Adrenal gland (tissue), 19 donors: ENCODE measurements around the gene PRDX5. TPM values are rescaled to one million over a fixed set of nuclear protein-coding genes. Genes with fewer than 3 reads are reported as not detected.

Source experiments
- DNase-seq, 7 donors: peaks; one replicate each; pipeline ENCODE4 v3.0.0-alpha.2; 2019 to 2020
- H3K27ac ChIP-seq, 5 donors: fragments of 200-600 bp; sonication (generic) in 4 of 5; 1 replicate in 3 of 5; 2 replicates in 2 of 5; pipeline versions ENCODE4 v1.5.1 to v1.8.0; 2016 to 2020; ENCODE audit warnings: mild to moderate bottlenecking in 1 of 5
- H3K27me3 ChIP-seq: fragments of 200-600 bp; 2 replicates; pipeline ENCODE4 v1.8.0; 2021
- H3K36me3 ChIP-seq, 2 donors: fragments of 200-600 bp; replicated peaks in 1 of 2; 1 replicate in 1 of 2; 2 replicates in 1 of 2; pipeline versions ENCODE4 v1.5.1 to v1.8.0; 2018 to 2022
- H3K4me1 ChIP-seq, 2 donors: fragments of 200-600 bp; replicated peaks in 1 of 2; 1 replicate in 1 of 2; 2 replicates in 1 of 2; pipeline versions ENCODE4 v1.5.1 to v1.8.0; 2018 to 2021
- H3K4me3 ChIP-seq, 4 donors: fragments of 200-600 bp; sonication (generic) in 3 of 4; one replicate each; pipeline ENCODE4 v1.5.1; 2016 to 2018
- H3K9me3 ChIP-seq, 3 donors: fragments of 200-600 bp; sonication (generic) in 1 of 3; replicated peaks in 1 of 3; 1 replicate in 2 of 3; 2 replicates in 1 of 3; pipeline versions ENCODE4 v1.5.1 to v1.8.0; 2016 to 2021
- POLR2A ChIP-seq, 2 donors: fragments of 450-650 bp; IDR thresholded peaks; one replicate each; pipeline ENCODE4 v1.6.1; 2017; ENCODE audit warnings: antibody characterized with exemption in 2 of 2, mild to moderate bottlenecking in 2 of 2, moderate library complexity in 1 of 2
- WGBS, 4 donors: extraction: QIAGEN DNeasy Blood & Tissue Kit in 2 of 4; methylation state at CpG; one replicate each; pipeline versions ENCODE4 v1.1.5 to v1.1.7; 2013 to 2017; 5-methylcytosine and 5-hydroxymethylcytosine counted together
- intact Hi-C, 2 donors: fragments of 100-400 bp; cut with DNase I; formaldehyde crosslinking; loops; one replicate each; pipeline versions ENCODE4 v1.14.1 to v1.15.0; 2022 to 2023
- long read RNA-seq, 10 donors: library from polyadenylated mRNA in 3 of 10; unstranded in 2 of 10; stranded (forward) in 1 of 10; transcript quantifications; one replicate each; pipeline ENCODE4 v2.0.0 and lab custom pipeline, GENCODE V29; 2021 to 2026
- polyA plus RNA-seq, 3 donors: library from polyadenylated mRNA; stranded (reverse); fragments of 200-250 nt in 2 of 3; fragments of 350-450 nt in 1 of 3; fragmentation: Illumina TruSeq in 1 of 3; extraction: RNeasy Lipid Tissue Mini Kit (QIAGEN cat#74804) in 1 of 3; gene quantifications; one replicate each; pipeline ENCODE4 v1.2.3, GENCODE V29; 2013 to 2014
- total RNA-seq, 9 donors: library from RNA; depleted of rRNA in 4 of 9; stranded (reverse); fragments of >200 nt in 4 of 9; fragments of 120-200 nt in 1 of 9; fragmentation: NEBNext Ultra II Directional in 1 of 9; extraction: Animal tissue kit (Norgen Biotek cat#: 25700) in 1 of 9; gene quantifications; one replicate each; pipeline versions ENCODE4 v1.1.0 to v1.2.4, GENCODE V29; 2013 to 2023
- TF ChIP-seq, protein P1 (sequence below), 6 experiments: fragments of 450-650 bp in 4 of 6; fragments of 200-600 bp in 2 of 6; sonication (generic) in 1 of 6; IDR thresholded peaks; 1 replicate in 5 of 6; 2 replicates in 1 of 6; pipeline versions ENCODE4 v1.5.1 to v1.8.0; 2016 to 2021; ENCODE audit warnings: antibody characterized with exemption in 6 of 6, mild to moderate bottlenecking in 2 of 6, moderate library complexity in 1 of 6
- donor health status: healthy with polysubstance abuse.
- donor health status: Bipolar disorder and iron deficiency.
- donor health status: DM: yes; HTN: yes; CAD: no.
- donor health status: DM: no; HTN: no; CAD: no.
- donor health status: DM: no; HTN: no; CAD: no.
- donor health status: DM: yes; HTN: yes; CAD: no.

Gene PRDX5
- total RNA-seq (100 to 1,000 TPM; 324 to 843 (median 433) TPM), polyA plus RNA-seq (100 to 1,000 TPM; 403 to 713 (median 555) TPM)
- long read RNA-seq, donor 1, transcript PRDX5-202 (4 exons, 463 nt): minor isoform, 16 of 921 reads
- long read RNA-seq, donor 1, transcript PRDX5-203 (5 exons, 596 nt): minor isoform, 20 of 921 reads
- long read RNA-seq, donor 1, transcript PRDX5-201 (6 exons, 893 nt): major isoform, 567 of 921 reads
- long read RNA-seq, donor 1, partial matches to known transcripts: 280 of 921 reads
- long read RNA-seq, donor 1, other reads (novel, unspliced or antisense): 38 of 921 reads
- long read RNA-seq, donor 2, transcript PRDX5-202 (4 exons, 463 nt): minor isoform, 15 of 655 reads
- long read RNA-seq, donor 2, transcript PRDX5-201 (6 exons, 893 nt): major isoform, 377 of 655 reads
- long read RNA-seq, donor 2, transcript PRDX5-203 (5 exons, 596 nt): minor isoform, 6 of 655 reads
- long read RNA-seq, donor 2, partial matches to known transcripts: 223 of 655 reads
- long read RNA-seq, donor 2, other reads (novel, unspliced or antisense): 34 of 655 reads
- long read RNA-seq, donor 3, transcript PRDX5-201 (6 exons, 893 nt): major isoform, 326 of 541 reads
- long read RNA-seq, donor 3, transcript PRDX5-202 (4 exons, 463 nt): minor isoform, 12 of 541 reads
- long read RNA-seq, donor 3, transcript PRDX5-203 (5 exons, 596 nt): minor isoform, 11 of 541 reads
- long read RNA-seq, donor 3, partial matches to known transcripts: 162 of 541 reads
- long read RNA-seq, donor 3, other reads (novel, unspliced or antisense): 30 of 541 reads
- long read RNA-seq, donor 4, transcript PRDX5-201 (6 exons, 893 nt): major isoform, 393 of 440 reads
- long read RNA-seq, donor 4, partial matches to known transcripts: 3 of 440 reads
- long read RNA-seq, donor 4, other reads (novel, unspliced or antisense): 38 of 440 reads
- long read RNA-seq, donor 5, transcript PRDX5-201 (6 exons, 893 nt): major isoform, 458 of 512 reads
- long read RNA-seq, donor 5, transcript PRDX5-203 (5 exons, 596 nt): minor isoform, 10 of 512 reads
- long read RNA-seq, donor 5, transcript PRDX5-202 (4 exons, 463 nt): minor isoform, 9 of 512 reads
- long read RNA-seq, donor 5, partial matches to known transcripts: 9 of 512 reads
- long read RNA-seq, donor 5, other reads (novel, unspliced or antisense): 26 of 512 reads
- long read RNA-seq, donor 6, transcript PRDX5-202 (4 exons, 463 nt): minor isoform, 6 of 326 reads
- long read RNA-seq, donor 6, transcript PRDX5-201 (6 exons, 893 nt): major isoform, 279 of 326 reads
- long read RNA-seq, donor 6, transcript PRDX5-203 (5 exons, 596 nt): minor isoform, 6 of 326 reads
- long read RNA-seq, donor 6, partial matches to known transcripts: 7 of 326 reads
- long read RNA-seq, donor 6, other reads (novel, unspliced or antisense): 28 of 326 reads
- long read RNA-seq, donor 7, transcript PRDX5-201 (6 exons, 893 nt): major isoform, 216 of 375 reads
- long read RNA-seq, donor 7, transcript PRDX5-203 (5 exons, 596 nt): minor isoform, 9 of 375 reads
- long read RNA-seq, donor 7, transcript PRDX5-202 (4 exons, 463 nt): minor isoform, 7 of 375 reads
- long read RNA-seq, donor 7, partial matches to known transcripts: 135 of 375 reads
- long read RNA-seq, donor 7, other reads (novel, unspliced or antisense): 8 of 375 reads
- long read RNA-seq, donor 8, transcript PRDX5-201 (6 exons, 893 nt): major isoform, 552 of 908 reads
- long read RNA-seq, donor 8, transcript PRDX5-203 (5 exons, 596 nt): minor isoform, 9 of 908 reads
- long read RNA-seq, donor 8, transcript PRDX5-202 (4 exons, 463 nt): minor isoform, 15 of 908 reads
- long read RNA-seq, donor 8, partial matches to known transcripts: 284 of 908 reads
- long read RNA-seq, donor 8, other reads (novel, unspliced or antisense): 48 of 908 reads
- long read RNA-seq, donor 9, transcript PRDX5-203 (5 exons, 596 nt): minor isoform, 6 of 500 reads
- long read RNA-seq, donor 9, transcript PRDX5-201 (6 exons, 893 nt): major isoform, 320 of 500 reads
- long read RNA-seq, donor 9, transcript PRDX5-202 (4 exons, 463 nt): minor isoform, 12 of 500 reads
- long read RNA-seq, donor 9, partial matches to known transcripts: 138 of 500 reads
- long read RNA-seq, donor 9, other reads (novel, unspliced or antisense): 24 of 500 reads
- long read RNA-seq, donor 10, transcript PRDX5-201 (6 exons, 893 nt): major isoform, 199 of 394 reads
- long read RNA-seq, donor 10, transcript PRDX5-202 (4 exons, 463 nt): minor isoform, 6 of 394 reads
- long read RNA-seq, donor 10, partial matches to known transcripts: 166 of 394 reads
- long read RNA-seq, donor 10, other reads (novel, unspliced or antisense): 19 of 394 reads

DNA sequence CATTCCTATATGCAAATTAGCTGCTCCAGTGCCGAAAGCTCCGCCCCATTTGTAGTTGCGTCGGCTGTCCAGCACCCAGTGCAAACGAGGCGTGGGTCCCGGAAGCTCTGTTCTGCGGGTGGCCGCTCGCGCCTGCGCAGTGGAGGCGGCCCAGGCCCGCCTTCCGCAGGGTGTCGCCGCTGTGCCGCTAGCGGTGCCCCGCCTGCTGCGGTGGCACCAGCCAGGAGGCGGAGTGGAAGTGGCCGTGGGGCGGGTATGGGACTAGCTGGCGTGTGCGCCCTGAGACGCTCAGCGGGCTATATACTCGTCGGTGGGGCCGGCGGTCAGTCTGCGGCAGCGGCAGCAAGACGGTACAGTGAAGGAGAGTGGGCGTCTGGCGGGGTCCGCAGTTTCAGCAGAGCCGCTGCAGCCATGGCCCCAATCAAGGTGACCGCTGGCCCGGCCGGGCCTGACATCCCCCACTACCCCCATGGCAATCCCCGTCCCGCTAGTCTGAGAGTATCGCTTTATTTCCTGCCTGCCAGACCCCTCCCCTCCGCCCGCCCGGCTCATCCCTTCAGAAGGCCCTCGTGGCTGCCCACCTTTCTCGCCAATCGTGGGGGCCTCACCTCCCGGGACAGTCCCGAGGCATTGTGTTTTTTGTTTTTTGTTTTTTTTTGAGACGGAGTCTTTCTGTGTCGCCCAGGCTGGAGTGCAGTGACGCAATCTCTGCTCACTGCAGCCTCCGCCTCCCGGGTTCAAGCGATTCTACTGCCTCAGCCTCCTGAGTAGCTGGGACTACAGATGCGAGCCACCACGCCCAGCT is at the start of gene PRDX5:
Gene PRDX5 (plus strand): TSS at position 161 of the 805 bp plus-strand sequence. CDS start 95 bp downstream, at position 256.
- H3K36me3 ChIP-seq: peaks cover 0 to 36% of the 10 kb centered on the region in 2 donors
- no peaks in the 10 kb centered on the region for H3K27me3 ChIP-seq
- H3K27ac ChIP-seq: peak within 1 kb of the TSS; percentile 87 to 100 (median 98)
- intact Hi-C loops: no loop called here
- peaks cover 10 to 20% of the 10 kb centered on the region in 2 donors for H3K4me1 ChIP-seq
- peak within 1 kb of the TSS; percentile 41 to 92 (median 79) for H3K4me3 ChIP-seq
- TF ChIP-seq, protein P1, sequence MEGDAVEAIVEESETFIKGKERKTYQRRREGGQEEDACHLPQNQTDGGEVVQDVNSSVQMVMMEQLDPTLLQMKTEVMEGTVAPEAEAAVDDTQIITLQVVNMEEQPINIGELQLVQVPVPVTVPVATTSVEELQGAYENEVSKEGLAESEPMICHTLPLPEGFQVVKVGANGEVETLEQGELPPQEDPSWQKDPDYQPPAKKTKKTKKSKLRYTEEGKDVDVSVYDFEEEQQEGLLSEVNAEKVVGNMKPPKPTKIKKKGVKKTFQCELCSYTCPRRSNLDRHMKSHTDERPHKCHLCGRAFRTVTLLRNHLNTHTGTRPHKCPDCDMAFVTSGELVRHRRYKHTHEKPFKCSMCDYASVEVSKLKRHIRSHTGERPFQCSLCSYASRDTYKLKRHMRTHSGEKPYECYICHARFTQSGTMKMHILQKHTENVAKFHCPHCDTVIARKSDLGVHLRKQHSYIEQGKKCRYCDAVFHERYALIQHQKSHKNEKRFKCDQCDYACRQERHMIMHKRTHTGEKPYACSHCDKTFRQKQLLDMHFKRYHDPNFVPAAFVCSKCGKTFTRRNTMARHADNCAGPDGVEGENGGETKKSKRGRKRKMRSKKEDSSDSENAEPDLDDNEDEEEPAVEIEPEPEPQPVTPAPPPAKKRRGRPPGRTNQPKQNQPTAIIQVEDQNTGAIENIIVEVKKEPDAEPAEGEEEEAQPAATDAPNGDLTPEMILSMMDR (IDR thresholded peaks at IDR 0.05): peak in 5 of 6 experiments; percentile 41 to 49 (median 45)
- TF ChIP-seq POLR2A (IDR thresholded peaks at IDR 0.05): peak; percentile 91 to 96
- WGBS, 4 donors: 0 to 1% (median 1%) methylated on average over 21 to 61 of the region's 61 CpGs
- no peaks in the 10 kb centered on the region for H3K9me3 ChIP-seq
- DNase-seq: peak; percentile 96 to 99 (median 98)

DNA sequence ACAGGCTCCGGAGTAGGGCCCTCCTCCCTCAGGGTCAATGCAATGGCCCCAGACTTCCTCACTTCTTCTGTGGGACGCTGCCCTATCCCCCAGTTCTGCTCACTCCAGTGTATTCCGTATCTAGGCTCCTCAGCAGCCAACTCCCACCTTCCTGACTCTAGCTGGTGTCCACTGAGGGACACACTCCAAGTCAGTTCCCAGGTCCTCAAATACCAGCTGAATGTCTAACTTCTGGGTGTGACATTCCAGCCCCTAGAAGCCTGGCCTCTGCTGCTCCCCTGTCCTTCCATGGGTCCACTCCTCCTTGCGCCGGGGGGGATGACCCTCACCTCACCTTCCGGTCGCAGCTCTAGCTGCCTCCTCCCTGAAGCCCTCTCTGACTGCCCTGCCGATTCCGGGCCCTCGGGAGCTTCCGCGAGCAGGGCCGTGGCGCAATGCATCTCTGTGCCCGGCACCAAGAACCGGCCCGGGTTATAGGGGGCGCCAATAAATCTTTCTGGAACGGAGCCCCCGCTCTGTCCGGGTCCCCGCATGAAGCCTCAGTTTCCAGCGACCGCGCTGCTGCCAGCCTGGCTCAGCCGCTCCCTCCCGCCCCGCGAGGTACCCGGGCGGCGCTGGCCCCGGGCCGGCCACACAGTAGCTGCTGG is 48.9 kb upstream of the PRDX5 start:
- H3K9me3 ChIP-seq: no peaks in the 10 kb centered on the region
- H3K36me3 ChIP-seq: peaks cover 0 to 24% of the 10 kb centered on the region in 2 donors
- WGBS, 4 donors: 0 to 1% (median 1%) methylated on average over 20 to 34 of the region's 34 CpGs
- H3K4me3 ChIP-seq: peak overlapping the region; percentile 19 to 91 (median 61)
- peaks cover 30 to 43% of the 10 kb centered on the region in 2 donors for H3K4me1 ChIP-seq
- intact Hi-C loops: no loop called here
- no peaks in the 10 kb centered on the region for H3K27me3 ChIP-seq
- H3K27ac ChIP-seq: peak overlapping the region; percentile 94 to 97 (median 96)
- DNase-seq: peak; percentile 53 to 83 (median 71)
- TF ChIP-seq POLR2A (IDR thresholded peaks at IDR 0.05): peak in 1 of 2 donors; percentile 86
- TF ChIP-seq, protein P1 (IDR thresholded peaks at IDR 0.05): peak in 1 of 6 experiments; percentile 4
